Measurements from ENCODE around the gene DUXA.

DNA sequence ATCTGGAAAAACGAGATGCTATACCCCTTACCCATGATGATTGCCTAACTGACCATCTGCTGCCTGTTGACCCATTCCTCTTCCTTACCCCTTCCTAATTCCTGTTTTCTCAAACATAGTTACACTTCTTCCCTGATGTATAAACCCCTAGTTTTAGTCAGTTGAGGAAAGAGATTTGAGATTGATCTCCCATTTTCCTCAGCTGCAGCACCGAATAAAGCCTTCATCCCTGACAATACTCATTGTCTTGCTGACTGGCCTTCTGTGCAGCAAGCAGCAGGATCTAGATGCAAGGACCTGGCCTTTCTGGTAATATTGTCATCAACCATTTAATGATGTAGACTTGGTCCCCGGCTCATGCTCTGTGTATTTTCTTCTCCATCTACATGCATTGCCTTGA lies 23.0 kb upstream of the DUXA start:
- TF ChIP-seq, protein P1, sequence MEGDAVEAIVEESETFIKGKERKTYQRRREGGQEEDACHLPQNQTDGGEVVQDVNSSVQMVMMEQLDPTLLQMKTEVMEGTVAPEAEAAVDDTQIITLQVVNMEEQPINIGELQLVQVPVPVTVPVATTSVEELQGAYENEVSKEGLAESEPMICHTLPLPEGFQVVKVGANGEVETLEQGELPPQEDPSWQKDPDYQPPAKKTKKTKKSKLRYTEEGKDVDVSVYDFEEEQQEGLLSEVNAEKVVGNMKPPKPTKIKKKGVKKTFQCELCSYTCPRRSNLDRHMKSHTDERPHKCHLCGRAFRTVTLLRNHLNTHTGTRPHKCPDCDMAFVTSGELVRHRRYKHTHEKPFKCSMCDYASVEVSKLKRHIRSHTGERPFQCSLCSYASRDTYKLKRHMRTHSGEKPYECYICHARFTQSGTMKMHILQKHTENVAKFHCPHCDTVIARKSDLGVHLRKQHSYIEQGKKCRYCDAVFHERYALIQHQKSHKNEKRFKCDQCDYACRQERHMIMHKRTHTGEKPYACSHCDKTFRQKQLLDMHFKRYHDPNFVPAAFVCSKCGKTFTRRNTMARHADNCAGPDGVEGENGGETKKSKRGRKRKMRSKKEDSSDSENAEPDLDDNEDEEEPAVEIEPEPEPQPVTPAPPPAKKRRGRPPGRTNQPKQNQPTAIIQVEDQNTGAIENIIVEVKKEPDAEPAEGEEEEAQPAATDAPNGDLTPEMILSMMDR (IDR thresholded peaks at IDR 0.05), result no peak
- TF ChIP-seq POLR2A (IDR thresholded peaks at IDR 0.05), result no peak

Measured in uterus (tissue), 2 donors.